ENCODE data around the gene LNP1. TPM values are rescaled to one million over a fixed set of nuclear protein-coding genes. Genes with fewer than 3 reads are reported as not detected.

The LNP1 gene
- total and polyA plus RNA-seq, 2 donors (not counting 1 experiment from before 2014, with no cell fraction given): 3.1 to 3.5 TPM

GRCh38 chr3:100427699-100428098, 26.4 kb downstream of the LNP1 start:
- H3K27ac ChIP-seq (ENCODE audit: insufficient read depth, low read length): no peak overlapping the region
- H3K36me3 ChIP-seq (ENCODE audit: control insufficient read depth, insufficient read depth, low read length): no peaks in the 10 kb centered on the region
- no peak overlapping the region for H3K4me2 ChIP-seq (ENCODE audit: extremely low read depth, insufficient read depth, low read length)
- no peak overlapping the region for H3K9ac ChIP-seq (ENCODE audit: insufficient read depth, low read length)
- no peaks in the 10 kb centered on the region for H3K27me3 ChIP-seq (ENCODE audit: control insufficient read depth, insufficient read depth, low read length)
- H3K9me3 ChIP-seq (ENCODE audit: control insufficient read depth, insufficient read depth, low read depth, low read length): no peaks in the 10 kb centered on the region
- no peak overlapping the region for H2AFZ ChIP-seq (ENCODE audit: low read length)
- no peaks in the 10 kb centered on the region for H3K4me1 ChIP-seq (ENCODE audit: control insufficient read depth, extremely low read depth, insufficient read depth, low read length)
- peak; percentile 6 to 19 for DNase-seq (ENCODE audit: low read depth in 2 of 2)
- H3K79me2 ChIP-seq (ENCODE audit: control insufficient read depth, insufficient read depth, low read length): no peaks in the 10 kb centered on the region
- H3K4me3 ChIP-seq (replicated peaks in 1 of 4; ENCODE audit: control extremely low read depth in 1 of 4, insufficient read depth in 1 of 4, low read depth in 3 of 4, low read length in 4 of 4): no peak overlapping the region
- no peaks in the 10 kb centered on the region for H4K20me1 ChIP-seq (ENCODE audit: control insufficient read depth, extremely low read depth, insufficient read depth, low read length)
- TF ChIP-seq CTCF (conservative IDR thresholded peaks at IDR 0.05 in 1 of 2, IDR thresholded peaks at IDR 0.05 in 1 of 2; ENCODE audit: low read depth in 1 of 2, low read length in 2 of 2) (no peak), EZH2 (IDR thresholded peaks at IDR 0.05; ENCODE audit: low read length, missing control alignments) (no peak)

- H3K79me2 ChIP-seq (ENCODE audit: control insufficient read depth, insufficient read depth, low read length): no peaks in the 10 kb centered on the region
- TF ChIP-seq EZH2 (IDR thresholded peaks at IDR 0.05; ENCODE audit: low read length, missing control alignments) (no peak), CTCF (conservative IDR thresholded peaks at IDR 0.05 in 1 of 2, IDR thresholded peaks at IDR 0.05 in 1 of 2; ENCODE audit: low read depth in 1 of 2, low read length in 2 of 2) (no peak)
- peak overlapping the region; percentile 52 for H2AFZ ChIP-seq (ENCODE audit: low read length)
- no peaks in the 10 kb centered on the region for H3K4me1 ChIP-seq (ENCODE audit: control insufficient read depth, extremely low read depth, insufficient read depth, low read length)
- no peak for DNase-seq (ENCODE audit: low read depth in 2 of 2)
- H3K36me3 ChIP-seq (ENCODE audit: control insufficient read depth, insufficient read depth, low read length): no peaks in the 10 kb centered on the region
- no peaks in the 10 kb centered on the region for H3K27me3 ChIP-seq (ENCODE audit: control insufficient read depth, insufficient read depth, low read length)
- H3K27ac ChIP-seq (ENCODE audit: insufficient read depth, low read length): no peak overlapping the region
- no peaks in the 10 kb centered on the region for H4K20me1 ChIP-seq (ENCODE audit: control insufficient read depth, extremely low read depth, insufficient read depth, low read length)
- peak overlapping the region in 1 of 4 experiments; percentile 27 for H3K4me3 ChIP-seq (replicated peaks in 1 of 4; ENCODE audit: control extremely low read depth in 1 of 4, insufficient read depth in 1 of 4, low read depth in 3 of 4, low read length in 4 of 4)
- no peak overlapping the region for H3K9ac ChIP-seq (ENCODE audit: insufficient read depth, low read length)
- peak overlapping the region; percentile 40 for H3K4me2 ChIP-seq (ENCODE audit: extremely low read depth, insufficient read depth, low read length)
- H3K9me3 ChIP-seq (ENCODE audit: control insufficient read depth, insufficient read depth, low read depth, low read length): no peaks in the 10 kb centered on the region
Observed at GRCh38 chr3:100429187-100429716, 27.9 kb downstream of the LNP1 start.

- no peak for TF ChIP-seq CTCF (conservative IDR thresholded peaks at IDR 0.05 in 1 of 2, IDR thresholded peaks at IDR 0.05 in 1 of 2; ENCODE audit: low read depth in 1 of 2, low read length in 2 of 2)
- no peak for TF ChIP-seq EZH2 (IDR thresholded peaks at IDR 0.05; ENCODE audit: low read length, missing control alignments)
- Histone ChIP-seq H3K27me3 (ENCODE audit: control insufficient read depth, insufficient read depth, low read length) (no peaks in the 10 kb centered on the region), H3K36me3 (ENCODE audit: control insufficient read depth, insufficient read depth, low read length) (no peaks in the 10 kb centered on the region), H3K79me2 (ENCODE audit: control insufficient read depth, insufficient read depth, low read length) (no peaks in the 10 kb centered on the region), H3K9ac (ENCODE audit: insufficient read depth, low read length) (no peak overlapping the region), H4K20me1 (ENCODE audit: control insufficient read depth, extremely low read depth, insufficient read depth, low read length) (no peaks in the 10 kb centered on the region), H3K4me3 (replicated peaks in 1 of 4; ENCODE audit: control extremely low read depth in 1 of 4, insufficient read depth in 1 of 4, low read depth in 3 of 4, low read length in 4 of 4) (no peak overlapping the region), H3K9me3 (ENCODE audit: control insufficient read depth, insufficient read depth, low read depth, low read length) (no peaks in the 10 kb centered on the region), H3K4me1 (ENCODE audit: control insufficient read depth, extremely low read depth, insufficient read depth, low read length) (no peaks in the 10 kb centered on the region), H2AFZ (ENCODE audit: low read length) (no peak overlapping the region), H3K4me2 (ENCODE audit: extremely low read depth, insufficient read depth, low read length) (no peak overlapping the region), H3K27ac (ENCODE audit: insufficient read depth, low read length) (no peak overlapping the region)
- DNase-seq (ENCODE audit: low read depth in 2 of 2): peak in 1 of 2 donors; percentile 16
Observed at GRCh38 chr3:100436951-100437350, 35.6 kb downstream of the LNP1 start.

All from fibroblast of lung (primary cell).